GM18867 (cell line): ENCODE results near the gene PAPSS2.

Experiments used
- ATAC-seq: cut with Tn5 transposase; IDR thresholded peaks from one replicate; pipeline ENCODE4 v1.9.1; 2021; ENCODE audit warnings: mild to moderate bottlenecking, moderate library complexity; ENCODE audit not compliant: unreplicated experiment

Gene PAPSS2

DNA sequence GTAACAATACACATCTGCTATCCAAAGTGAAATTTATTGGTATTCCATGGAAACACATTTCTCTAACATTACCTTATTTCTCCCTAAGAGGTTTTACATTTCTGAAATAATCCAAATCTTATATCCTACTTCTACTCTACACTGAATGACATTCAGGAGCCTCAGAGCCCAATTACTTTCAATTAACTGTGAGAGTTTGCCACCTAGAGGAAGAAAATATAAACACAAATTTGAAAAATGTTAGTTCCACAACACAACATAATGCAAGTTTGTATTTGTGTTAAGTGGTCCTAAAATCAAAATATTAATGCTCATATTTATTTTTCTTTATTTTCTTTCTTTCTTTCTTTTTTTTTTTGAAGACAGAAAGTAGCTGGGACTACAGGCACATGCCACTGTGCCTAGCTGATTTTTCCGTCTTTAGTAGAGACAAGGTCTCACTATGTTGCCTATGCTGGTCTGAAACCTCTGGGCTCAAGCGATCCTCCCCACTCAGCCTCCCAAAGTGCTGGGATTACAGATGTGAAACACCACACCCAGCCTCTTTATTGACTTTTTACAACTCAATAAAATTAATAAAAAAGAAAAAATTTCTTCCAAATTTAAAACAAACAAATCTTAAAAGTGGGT is 112.3 kb downstream of the PAPSS2 start:
- no peak for ATAC-seq

DNA sequence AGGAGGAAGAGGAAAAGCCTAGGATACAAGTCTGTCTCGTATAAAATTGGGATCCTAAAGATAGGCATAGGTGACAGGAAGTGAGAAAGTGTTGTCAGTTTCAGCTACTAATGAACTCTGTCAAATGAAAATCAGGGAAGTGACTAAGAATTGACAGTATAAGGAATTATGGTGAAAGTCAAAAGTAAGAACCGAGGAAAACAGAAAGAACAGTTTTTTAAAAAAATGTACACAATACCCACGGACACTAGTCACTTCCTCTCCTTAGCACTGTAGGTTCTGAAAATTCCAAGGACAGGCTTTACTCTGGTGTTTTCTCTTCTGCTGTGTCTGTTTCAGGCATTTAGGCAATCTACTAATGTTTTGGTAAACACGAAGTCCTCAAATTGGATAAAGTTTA is 116.1 kb downstream of the PAPSS2 start:
- no peak for ATAC-seq

DNA sequence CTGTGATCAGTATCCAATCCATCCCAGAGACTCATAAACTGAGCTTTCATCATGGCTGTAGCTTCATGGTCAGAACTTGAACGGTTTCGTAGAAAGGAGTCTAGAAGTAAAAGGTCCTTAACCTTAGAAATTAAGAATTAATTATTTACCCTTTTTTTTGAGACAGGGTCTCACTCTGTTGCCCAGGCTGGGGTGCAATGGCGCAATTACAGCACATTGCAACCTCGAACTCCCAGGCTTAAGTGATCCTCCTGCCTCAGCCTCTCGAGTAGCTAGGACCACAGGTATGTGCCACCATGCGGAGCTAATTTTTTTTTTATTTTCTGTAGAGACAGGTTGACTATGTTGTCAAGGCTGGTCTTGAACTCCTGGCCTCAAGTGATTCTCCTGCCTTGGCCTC is 116.7 kb downstream of the PAPSS2 start:
- no peak for ATAC-seq

GRCh38 chr10:87781545-87781944 is 121.9 kb downstream of the PAPSS2 start:
- no peak for ATAC-seq

DNA sequence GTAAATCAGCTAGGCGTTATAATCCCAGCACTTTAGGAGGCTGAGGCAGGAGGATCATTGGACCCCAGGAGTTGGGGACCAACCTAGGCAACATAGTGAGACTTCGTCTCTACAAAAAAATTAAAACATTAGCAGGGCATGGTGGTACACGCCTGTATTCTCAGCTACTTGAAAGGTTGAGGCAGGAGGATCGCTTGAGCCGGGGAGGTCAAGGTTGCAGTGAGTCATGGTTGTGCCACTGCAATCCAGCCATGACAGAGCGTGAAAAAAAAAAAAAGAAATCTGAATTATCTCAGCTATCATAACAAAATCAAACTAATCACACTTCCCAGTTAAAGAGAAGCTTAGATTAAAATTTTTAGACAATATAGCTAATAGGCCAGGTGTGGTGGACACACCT is 123.0 kb downstream of the PAPSS2 start:
- ATAC-seq = no peak

DNA sequence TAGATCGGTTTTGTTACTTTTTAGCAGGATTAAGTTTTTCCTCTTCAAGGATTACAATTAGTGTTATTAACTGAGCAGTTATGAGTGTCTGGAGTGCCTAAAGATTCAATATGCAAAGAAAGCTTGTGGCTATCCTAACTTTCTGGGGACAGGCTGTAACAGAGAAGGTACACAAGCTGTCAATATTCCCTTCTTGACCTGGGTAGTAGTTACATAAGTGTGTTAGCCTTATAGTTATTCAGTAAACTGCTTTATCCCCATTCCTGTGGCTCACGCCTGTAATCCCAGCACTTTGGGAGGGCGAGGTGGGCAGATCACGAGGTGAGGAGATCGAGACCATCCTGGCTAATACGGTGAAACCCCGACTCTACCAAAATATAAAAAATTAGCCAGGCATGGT is 126.7 kb downstream of the PAPSS2 start:
- no peak for ATAC-seq

DNA sequence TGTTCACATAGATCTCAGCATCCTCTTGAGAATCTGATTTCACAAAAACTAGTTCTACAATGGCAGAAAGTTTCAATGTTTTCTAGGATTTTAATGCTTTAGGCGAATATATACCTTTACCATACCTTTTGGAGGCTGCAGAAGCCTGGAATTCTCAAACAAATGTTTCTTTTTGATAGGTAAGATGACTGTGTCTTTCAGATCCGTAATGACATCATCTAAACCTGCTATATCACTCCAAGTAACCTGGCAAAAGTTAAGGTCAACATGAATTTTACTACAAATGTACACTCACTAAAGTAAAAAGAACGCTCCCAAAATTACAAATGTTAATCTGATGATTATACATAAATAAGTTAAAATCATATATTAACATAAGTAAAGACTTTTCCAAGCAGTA is 130.5 kb downstream of the PAPSS2 start:
- no peak for ATAC-seq

- no peak for ATAC-seq
These were observed 134.6 kb downstream of the PAPSS2 start for GRCh38 chr10:87794285-87794684.
